ENCODE results near the gene PDE6B. TPM values are rescaled to one million over a fixed set of nuclear protein-coding genes. Genes with fewer than 3 reads are reported as not detected.

The PDE6B gene
- total RNA-seq, 1 experiment from 2014 or later: 10.8 TPM

GRCh38 chr4:623914-624566 is 1.3 kb upstream of the PDE6B start:
- no peaks in the 10 kb centered on the region for H3K23me2 ChIP-seq (ENCODE audit: insufficient read length, low read depth, low read length, poor library complexity, severe bottlenecking)
- H2BK12ac ChIP-seq (ENCODE audit: insufficient read length, low read depth, low read length): no peak overlapping the region
- H4K91ac ChIP-seq (ENCODE audit: insufficient read length, low read depth, low read length): no peak overlapping the region
- H3K23ac ChIP-seq (ENCODE audit: insufficient read length, low read depth, low read length): no peak overlapping the region
- TF ChIP-seq CTCF (conservative IDR thresholded peaks at IDR 0.05): no peak
- no peaks in the 10 kb centered on the region for H3K79me2 ChIP-seq (ENCODE audit: insufficient read depth, low read length)
- H3K4me1 Mint-ChIP-seq: peaks cover 9 to 20% of the 10 kb centered on the region in 2 experiments
- H3K79me1 ChIP-seq (ENCODE audit: insufficient read depth, low read depth, low read length, poor library complexity, severe bottlenecking): no peaks in the 10 kb centered on the region
- H3K4me3 Mint-ChIP-seq: no peak overlapping the region
- H3K9ac ChIP-seq (ENCODE audit: extremely low read depth, insufficient read length, low read length): no peak overlapping the region
- peak overlapping the region; percentile 44 for H4K5ac ChIP-seq (ENCODE audit: insufficient read length, low read depth, low read length)
- no peak overlapping the region for H2BK5ac ChIP-seq (ENCODE audit: insufficient read length, low read length)
- H3K14ac ChIP-seq (ENCODE audit: insufficient read depth, low read length): 0 out of 2 replicates have a peak overlapping the region, but pooled peaks have one; percentile 53
- no peaks in the 10 kb centered on the region; a peak in 1 of 5 replicates for H3K9me3 Mint-ChIP-seq
- H3K27me3 ChIP-seq (ENCODE audit: insufficient read depth, low read length): no peaks in the 10 kb centered on the region; the same call in 1 of the 2 replicates
- H4K8ac ChIP-seq (replicated peaks; ENCODE audit: insufficient read length, low read depth, low read length): no peak overlapping the region
- H3K27me3 Mint-ChIP-seq (ENCODE audit: low read depth): peaks cover 32% of the 10 kb centered on the region
- no peak overlapping the region for H2BK120ac ChIP-seq (ENCODE audit: low read depth, low read length, poor library complexity, severe bottlenecking)
- H3K4me1 ChIP-seq (ENCODE audit: insufficient read depth, low read length): no peaks in the 10 kb centered on the region; the same call in 1 of the 2 replicates
- H3T11ph ChIP-seq (ENCODE audit: low read length): no peak overlapping the region
- no peak overlapping the region for H3K27ac ChIP-seq (ENCODE audit: insufficient read length, low read depth, low read length)
- no peak overlapping the region for H2AK5ac ChIP-seq (ENCODE audit: insufficient read length, low read length)
- no peak overlapping the region for H2BK15ac ChIP-seq (ENCODE audit: low read depth, low read length)
- no peaks in the 10 kb centered on the region for H4K20me1 ChIP-seq (ENCODE audit: control insufficient read depth, insufficient read depth, insufficient read length)
- no peak overlapping the region for H2AFZ ChIP-seq (ENCODE audit: low read length)
- H3K27ac Mint-ChIP-seq: no peak overlapping the region
- no peak overlapping the region for H3K56ac ChIP-seq (ENCODE audit: insufficient read length, low read depth, low read length)
- no peaks in the 10 kb centered on the region; a peak in 1 of 7 replicates for H3K36me3 Mint-ChIP-seq (ENCODE audit: insufficient read depth in 1 of 3, low read depth in 3 of 3)
- peak; percentile 25 for DNase-seq
- no peak overlapping the region for H3K4me2 ChIP-seq (ENCODE audit: insufficient read depth, insufficient read length, low read length)
- H3K9me3 ChIP-seq (ENCODE audit: control insufficient read depth, low read depth, low read length): no peaks in the 10 kb centered on the region
- no peak overlapping the region for H3K18ac ChIP-seq (ENCODE audit: insufficient read length, low read depth, low read length)
- H3K4ac ChIP-seq (ENCODE audit: low read depth, low read length): no peak overlapping the region
- no CpG with 5 or more reads among the region's 29 CpGs for WGBS (ENCODE audit: extremely low coverage, insufficient read length, low lambda C conversion rate)
- no peak overlapping the region for H2BK20ac ChIP-seq (ENCODE audit: low read depth, low read length, poor library complexity, severe bottlenecking)

Measured in H9 (cell line).